Spleen (tissue), 7 donors: ENCODE measurements around the gene PRDX5.

Experiments
- POLR2A ChIP-seq, 3 donors: fragments of 450-650 bp; IDR thresholded peaks; one replicate each; pipeline ENCODE4 v1.5.1; 2017; ENCODE audit warnings: antibody characterized with exemption in 3 of 3, mild to moderate bottlenecking in 1 of 3
- POLR2AphosphoS5 ChIP-seq, 3 donors: sonication (generic); formaldehyde crosslinking; IDR thresholded peaks; one replicate each; pipeline ENCODE4 v1.5.1; 2017; ENCODE audit warnings: antibody characterized with exemption in 3 of 3
- TF ChIP-seq, protein P1 (sequence below), 11 experiments: fragments of 200-600 bp in 7 of 11; fragments of 450-650 bp in 4 of 11; sonication (generic) in 4 of 11; IDR thresholded peaks in 8 of 11; conservative IDR thresholded peaks in 3 of 11; 1 replicate in 7 of 11; 2 replicates in 4 of 11; pipeline versions ENCODE4 v1.4.0 to v1.8.0; 2016 to 2021; ENCODE audit warnings: antibody characterized with exemption in 11 of 11, inconsistent platforms in 4 of 11, mild to moderate bottlenecking in 1 of 11
- donor health status: DM: no; HTN: no; CAD: no; lungs with moderate emphysema.
- donor health status: DM: no; HTN: no; CAD: no.
- donor health status: DM: no; HTN: no; CAD: no.

DNA sequence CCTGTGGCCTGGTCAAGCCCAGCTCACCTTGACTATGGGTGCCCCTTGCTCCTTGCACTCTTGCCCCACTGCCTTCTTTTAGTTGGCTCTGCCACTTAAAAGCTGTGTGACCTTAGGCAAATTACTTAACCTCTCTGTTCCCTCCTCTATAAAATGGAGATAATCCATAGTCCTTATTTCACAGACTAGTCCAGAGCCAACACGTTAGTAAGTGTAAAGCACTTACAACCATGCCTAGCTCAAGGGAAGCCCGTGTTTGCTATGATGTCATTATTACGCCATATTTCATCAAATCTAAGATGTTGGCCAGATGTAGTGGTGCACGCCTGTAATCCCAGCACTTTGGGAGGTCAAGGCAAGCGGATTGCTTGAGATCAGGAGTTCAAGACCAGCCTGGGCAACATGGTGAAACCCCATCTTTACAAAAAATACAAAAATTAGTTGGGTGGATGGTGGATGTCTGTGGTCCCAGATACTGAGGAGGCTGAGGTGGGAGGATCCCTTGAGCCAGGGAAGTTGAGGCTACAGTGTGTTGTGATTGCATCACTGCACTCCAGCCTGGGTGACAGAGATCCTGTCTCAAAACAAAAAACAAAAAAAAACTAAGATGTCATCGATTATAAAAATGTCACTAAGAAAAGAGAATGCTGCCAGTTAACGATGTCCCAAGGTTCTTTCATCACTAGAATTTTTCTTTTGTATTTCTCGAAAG, 19.8 kb downstream of the PRDX5 start:
- no peak for TF ChIP-seq POLR2A (IDR thresholded peaks at IDR 0.05)
- TF ChIP-seq, protein P1, sequence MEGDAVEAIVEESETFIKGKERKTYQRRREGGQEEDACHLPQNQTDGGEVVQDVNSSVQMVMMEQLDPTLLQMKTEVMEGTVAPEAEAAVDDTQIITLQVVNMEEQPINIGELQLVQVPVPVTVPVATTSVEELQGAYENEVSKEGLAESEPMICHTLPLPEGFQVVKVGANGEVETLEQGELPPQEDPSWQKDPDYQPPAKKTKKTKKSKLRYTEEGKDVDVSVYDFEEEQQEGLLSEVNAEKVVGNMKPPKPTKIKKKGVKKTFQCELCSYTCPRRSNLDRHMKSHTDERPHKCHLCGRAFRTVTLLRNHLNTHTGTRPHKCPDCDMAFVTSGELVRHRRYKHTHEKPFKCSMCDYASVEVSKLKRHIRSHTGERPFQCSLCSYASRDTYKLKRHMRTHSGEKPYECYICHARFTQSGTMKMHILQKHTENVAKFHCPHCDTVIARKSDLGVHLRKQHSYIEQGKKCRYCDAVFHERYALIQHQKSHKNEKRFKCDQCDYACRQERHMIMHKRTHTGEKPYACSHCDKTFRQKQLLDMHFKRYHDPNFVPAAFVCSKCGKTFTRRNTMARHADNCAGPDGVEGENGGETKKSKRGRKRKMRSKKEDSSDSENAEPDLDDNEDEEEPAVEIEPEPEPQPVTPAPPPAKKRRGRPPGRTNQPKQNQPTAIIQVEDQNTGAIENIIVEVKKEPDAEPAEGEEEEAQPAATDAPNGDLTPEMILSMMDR (IDR thresholded peaks at IDR 0.05 in 8 of 11, conservative IDR thresholded peaks at IDR 0.05 in 3 of 11), result no peak
- no peak for TF ChIP-seq POLR2AphosphoS5 (IDR thresholded peaks at IDR 0.05)
